ENCODE results near the gene MYO9A.

The MYO9A gene

DNA sequence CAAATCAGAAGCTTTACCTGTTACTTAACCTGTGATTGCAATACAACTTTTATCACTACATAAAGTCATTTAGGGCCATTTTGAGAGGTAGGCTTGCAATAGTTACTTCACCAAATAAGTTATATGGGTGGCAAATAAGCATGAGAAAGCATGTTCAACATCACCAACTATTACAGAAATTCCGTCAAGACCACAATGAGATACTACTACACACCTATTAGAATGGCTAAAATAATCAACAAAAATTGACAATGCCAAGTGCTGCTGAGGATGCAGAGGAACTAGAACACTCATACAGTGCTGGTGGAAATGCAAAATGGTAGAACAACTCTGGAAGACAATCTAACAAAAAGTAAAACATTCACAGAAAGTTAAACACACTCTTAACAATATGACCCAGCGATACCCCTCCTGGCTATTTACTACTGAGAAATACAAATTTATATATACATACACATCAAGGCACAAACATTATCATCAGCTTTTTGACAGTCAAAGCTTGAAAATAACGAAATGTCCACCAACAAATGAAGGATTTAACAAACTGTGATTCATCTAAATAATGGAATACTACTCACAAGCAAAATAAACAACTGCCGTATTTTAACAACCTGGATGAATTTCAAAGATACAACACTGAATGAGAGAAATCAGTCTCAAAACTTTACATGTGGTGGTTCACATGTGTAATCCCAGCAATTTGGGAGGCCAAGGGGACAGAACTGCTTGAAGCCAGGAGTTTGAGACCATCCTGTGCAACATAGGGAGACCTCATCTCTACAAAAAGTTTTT is 82.9 kb downstream of the MYO9A start:
- DNase-seq (ENCODE audit: low read depth), result no peak
- H3K4me3 ChIP-seq (ENCODE audit: low read depth, low read length), result no peak overlapping the region
- TF ChIP-seq MAX (IDR thresholded peaks at IDR 0.05; ENCODE audit: low read depth, low read length), result no peak
- no peak for TF ChIP-seq CTCF (IDR thresholded peaks at IDR 0.05; ENCODE audit: low read depth, low read length)
- no peak for TF ChIP-seq POLR2A (IDR thresholded peaks at IDR 0.05; ENCODE audit: extremely low read depth, insufficient read length)
- TF ChIP-seq MYC (IDR thresholded peaks at IDR 0.05; ENCODE audit: low read depth, low read length), result no peak

DNA sequence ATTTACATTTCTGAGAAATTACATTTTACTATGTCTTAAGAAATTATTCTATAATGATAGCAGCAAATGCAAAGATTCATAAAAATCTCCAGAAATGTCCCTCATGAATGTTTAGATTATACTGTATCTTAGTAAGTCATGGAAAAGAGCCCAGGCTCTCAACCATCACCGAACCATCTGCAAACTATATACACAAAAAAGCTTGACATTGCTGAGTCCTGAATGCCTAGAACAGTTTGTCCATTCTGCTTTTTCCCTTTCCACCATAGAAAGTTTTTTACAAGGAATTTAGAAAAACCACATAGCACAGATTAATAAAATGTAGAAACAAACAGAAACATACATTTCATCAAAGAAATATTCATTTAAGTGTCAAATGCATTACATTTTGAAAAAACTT is 83.6 kb downstream of the MYO9A start:
- DNase-seq (ENCODE audit: low read depth), result no peak
- H3K4me3 ChIP-seq (ENCODE audit: low read depth, low read length), result no peak overlapping the region
- no peak for TF ChIP-seq POLR2A (IDR thresholded peaks at IDR 0.05; ENCODE audit: extremely low read depth, insufficient read length)
- no peak for TF ChIP-seq CTCF (IDR thresholded peaks at IDR 0.05; ENCODE audit: low read depth, low read length)
- no peak for TF ChIP-seq MAX (IDR thresholded peaks at IDR 0.05; ENCODE audit: low read depth, low read length)
- no peak for TF ChIP-seq MYC (IDR thresholded peaks at IDR 0.05; ENCODE audit: low read depth, low read length)

- no peak for DNase-seq (ENCODE audit: low read depth)
- TF ChIP-seq CTCF (IDR thresholded peaks at IDR 0.05; ENCODE audit: low read depth, low read length), result no peak
- TF ChIP-seq MYC (IDR thresholded peaks at IDR 0.05; ENCODE audit: low read depth, low read length), result no peak
- no peak for TF ChIP-seq POLR2A (IDR thresholded peaks at IDR 0.05; ENCODE audit: extremely low read depth, insufficient read length)
- TF ChIP-seq MAX (IDR thresholded peaks at IDR 0.05; ENCODE audit: low read depth, low read length), result no peak
- H3K4me3 ChIP-seq (ENCODE audit: low read depth, low read length), result no peak overlapping the region
These were observed 84.2 kb downstream of the MYO9A start for GRCh38 chr15:72033711-72034110.

DNA sequence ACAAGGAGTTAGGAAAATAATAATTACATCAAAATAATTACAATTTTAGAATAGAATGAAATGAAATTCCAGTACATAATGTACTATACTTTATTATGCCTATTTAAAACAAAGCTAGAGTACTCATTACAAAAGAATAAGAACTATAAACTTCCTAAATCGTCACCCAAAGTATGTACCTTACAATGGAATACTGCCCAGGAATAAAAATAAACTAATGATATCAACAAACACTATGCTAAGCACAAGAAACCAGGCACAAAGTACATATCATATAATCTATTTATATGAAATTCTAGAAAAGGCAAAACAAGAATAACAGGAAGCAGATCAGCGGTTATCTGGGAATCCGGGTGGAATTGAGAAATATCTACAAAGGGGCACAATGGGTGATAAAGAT is 84.7 kb downstream of the MYO9A start:
- DNase-seq (ENCODE audit: low read depth), result no peak
- TF ChIP-seq MYC (IDR thresholded peaks at IDR 0.05; ENCODE audit: low read depth, low read length), result no peak
- TF ChIP-seq MAX (IDR thresholded peaks at IDR 0.05; ENCODE audit: low read depth, low read length), result no peak
- TF ChIP-seq CTCF (IDR thresholded peaks at IDR 0.05; ENCODE audit: low read depth, low read length), result no peak
- no peak for TF ChIP-seq POLR2A (IDR thresholded peaks at IDR 0.05; ENCODE audit: extremely low read depth, insufficient read length)
- H3K4me3 ChIP-seq (ENCODE audit: low read depth, low read length), result no peak overlapping the region

GRCh38 chr15:72021604-72022003 is 96.3 kb downstream of the MYO9A start:
- TF ChIP-seq POLR2A (IDR thresholded peaks at IDR 0.05; ENCODE audit: extremely low read depth, insufficient read length) (no peak), MAX (IDR thresholded peaks at IDR 0.05; ENCODE audit: low read depth, low read length) (no peak), CTCF (IDR thresholded peaks at IDR 0.05; ENCODE audit: low read depth, low read length) (no peak), MYC (IDR thresholded peaks at IDR 0.05; ENCODE audit: low read depth, low read length) (no peak)
- no peak for DNase-seq (ENCODE audit: low read depth)

More at GRCh38 chr15:72021604-72022003, 96.3 kb downstream of the MYO9A start:
- no peak overlapping the region for H3K4me3 ChIP-seq (ENCODE audit: low read depth, low read length)
